Common myeloid progenitor, CD34-positive (primary cell): ENCODE results near the gene CLEC16A.

ENCODE experiments used
- CTCF ChIA-PET: fragments of 350-600 bp; sonication (Branson Sonifier 250); formaldehyde crosslinking; loops from one replicate; lab custom pipeline; 2021; ENCODE audit warnings: antibody characterized with exemption; lab: Charles Lee
- POLR2A ChIA-PET: fragments of 350-600 bp; sonication (Branson Sonifier 250); formaldehyde crosslinking; loops from one replicate; lab custom pipeline; 2021; ENCODE audit warnings: antibody characterized with exemption; lab: Charles Lee
- DNase-seq, 3 donors: peaks; one replicate each; pipeline versions ENCODE4 v3.0.0 to v3.0.0-alpha.2; 2013
- H3K27ac ChIP-seq, 2 experiments: 1 replicate in 1 of 2; 2 replicates in 1 of 2; pipeline ENCODE4 v1.7.0; 2013; ENCODE audit warnings: inconsistent platforms in 2 of 2, low read length in 2 of 2, mild to moderate bottlenecking in 2 of 2, low read depth in 1 of 2, moderate library complexity in 1 of 2; ENCODE audit not compliant: severe bottlenecking in 2 of 2, insufficient read depth in 1 of 2, poor library complexity in 1 of 2
- H3K27me3 ChIP-seq, 5 experiments: replicated peaks in 2 of 5; 1 replicate in 3 of 5; 2 replicates in 2 of 5; pipeline versions ENCODE4 v1.6.1 to v1.7.0; 2013; ENCODE audit warnings: low read length in 4 of 5, mild to moderate bottlenecking in 2 of 5, moderate library complexity in 2 of 5, inconsistent platforms in 1 of 5; ENCODE audit not compliant: insufficient read depth in 5 of 5, control insufficient read depth in 4 of 5
- H3K36me3 ChIP-seq, 4 experiments: 1 replicate in 2 of 4; 2 replicates in 2 of 4; pipeline versions ENCODE4 v1.6.1 to v1.7.0; 2013; ENCODE audit warnings: low read length in 3 of 4, control low read depth in 1 of 4, mild to moderate bottlenecking in 1 of 4; ENCODE audit not compliant: control insufficient read depth in 4 of 4, insufficient read depth in 4 of 4
- H3K4me1 ChIP-seq, 4 experiments: 1 replicate in 3 of 4; 2 replicates in 1 of 4; pipeline versions ENCODE4 v1.6.1 to v1.7.1; 2013; ENCODE audit warnings: low read length in 3 of 4, mild to moderate bottlenecking in 3 of 4, control low read depth in 1 of 4, inconsistent platforms in 1 of 4, moderate library complexity in 1 of 4; ENCODE audit not compliant: control insufficient read depth in 4 of 4, insufficient read depth in 4 of 4; ENCODE audit errors: control extremely low read depth in 1 of 4
- H3K4me3 ChIP-seq, 7 experiments: 1 replicate in 4 of 7; 2 replicates in 3 of 7; pipeline versions ENCODE4 v1.5.1 to v1.7.0; 2013; ENCODE audit warnings: mild to moderate bottlenecking in 7 of 7, low read length in 6 of 7, moderate library complexity in 6 of 7, inconsistent platforms in 2 of 7, low read depth in 2 of 7, control low read depth in 1 of 7; ENCODE audit not compliant: insufficient read depth in 4 of 7, control insufficient read depth in 1 of 7; ENCODE audit errors: extremely low read depth in 1 of 7
- H3K9me3 ChIP-seq, 5 experiments: 1 replicate in 4 of 5; 2 replicates in 1 of 5; pipeline versions ENCODE4 v1.6.1 to v1.7.1; 2013; ENCODE audit warnings: low read length in 4 of 5, mild to moderate bottlenecking in 2 of 5, inconsistent platforms in 1 of 5, low read depth in 1 of 5, moderate library complexity in 1 of 5; ENCODE audit not compliant: control insufficient read depth in 4 of 5, insufficient read depth in 2 of 5; ENCODE audit errors: control extremely low read depth in 1 of 5
- WGBS: methylation state at CpG from one replicate; pipeline ENCODE4 v1.1.5; 2013; ENCODE audit not compliant: insufficient coverage; 5-methylcytosine and 5-hydroxymethylcytosine counted together

Gene CLEC16A

GRCh38 chr16:10906482-10906881, 37.9 kb upstream of the CLEC16A start:
- ChIA-PET CTCF (interaction anchor here (1.4 to 2.7 kb wide), 3 partner anchors 12 to 34 kb away, joined by 3 to 10 read pairs (median 7); no protein-coding TSS in a partner anchor), POLR2A (no interaction called here)
- DNase-seq, result no peak
- Histone ChIP-seq H3K27me3 (no peaks in the 10 kb centered on the region), H3K4me3 (no peak overlapping the region), H3K9me3 (peaks cover 0 to 9% (median 2%) of the 10 kb centered on the region in 5 experiments), H3K4me1 (no peaks in the 10 kb centered on the region), H3K27ac (no peak overlapping the region), H3K36me3 (peaks cover 26 to 99% (median 82%) of the 10 kb centered on the region in 4 experiments)
- 95% methylated on average over 17 of the region's 19 CpGs for WGBS

- POLR2A ChIA-PET, result no interaction called here
- Histone ChIP-seq H3K9me3 (peaks cover 0 to 6% (median 2%) of the 10 kb centered on the region in 5 experiments), H3K4me1 (no peaks in the 10 kb centered on the region), H3K4me3 (no peak overlapping the region), H3K36me3 (peaks cover 23 to 98% (median 81%) of the 10 kb centered on the region in 4 experiments), H3K27me3 (no peaks in the 10 kb centered on the region), H3K27ac (no peak overlapping the region)
- 96% methylated on average over 43 of the region's 46 CpGs for WGBS
- CTCF ChIA-PET, result interaction anchor here (1.4 to 2.7 kb wide), 3 partner anchors 11 to 35 kb away, joined by 3 to 10 read pairs (median 7); no protein-coding TSS in a partner anchor
- DNase-seq, result no peak
These were observed 37.2 kb upstream of the CLEC16A start for GRCh38 chr16:10906914-10907756.

- H3K9me3 ChIP-seq, result peaks cover 0 to 2% (median 0%) of the 10 kb centered on the region in 5 experiments
- peaks cover 19 to 98% (median 80%) of the 10 kb centered on the region in 4 experiments for H3K36me3 ChIP-seq
- H3K4me1 ChIP-seq, result no peaks in the 10 kb centered on the region
- no peak for DNase-seq
- no peaks in the 10 kb centered on the region for H3K27me3 ChIP-seq
- no peak overlapping the region for H3K4me3 ChIP-seq
- ChIA-PET POLR2A (no interaction called here), CTCF (interaction anchor here (2.5 to 2.7 kb wide), 2 partner anchors 11 to 15 kb away, joined by 7 to 10 read pairs; no protein-coding TSS in a partner anchor)
- H3K27ac ChIP-seq, result no peak overlapping the region
- WGBS, result 99% methylated on average over 20 of the region's 21 CpGs
These were observed 36.7 kb upstream of the CLEC16A start for GRCh38 chr16:10907757-10908045.

GRCh38 chr16:10911267-10911666, 33.1 kb upstream of the CLEC16A start:
- Histone ChIP-seq H3K9me3 (no peaks in the 10 kb centered on the region), H3K27ac (peak overlapping the region in 1 of 2 experiments; percentile 49), H3K27me3 (no peaks in the 10 kb centered on the region), H3K36me3 (peaks cover 7 to 94% (median 71%) of the 10 kb centered on the region in 4 experiments), H3K4me3 (no peak overlapping the region), H3K4me1 (no peaks in the 10 kb centered on the region)
- no peak for DNase-seq
- ChIA-PET POLR2A (interaction anchor here (0.6 kb wide), 1 partner anchor 599 kb away, joined by 3 read pairs; no protein-coding TSS in a partner anchor), CTCF (interaction anchor here (0.8 to 4.5 kb wide), 4 partner anchors 12 to 43 kb away, joined by 3 to 33 read pairs (median 6); partner anchors contain the start of gene CIITA)

- WGBS, result 42% methylated on average over 2 of the region's 3 CpGs
- CTCF ChIA-PET, result interaction anchor here (0.7 to 3.6 kb wide), 9 partner anchors 17 to 396 kb away, joined by 3 to 9 read pairs (median 3); no protein-coding TSS in a partner anchor
- H3K9me3 ChIP-seq, result no peaks in the 10 kb centered on the region
- peaks cover 16 to 92% (median 55%) of the 10 kb centered on the region in 4 experiments for H3K36me3 ChIP-seq
- H3K4me1 ChIP-seq, result peaks cover 0 to 6% (median 0%) of the 10 kb centered on the region in 4 experiments
- POLR2A ChIA-PET, result no interaction called here
- no peak overlapping the region for H3K27ac ChIP-seq
- no peaks in the 10 kb centered on the region for H3K27me3 ChIP-seq
- no peak for DNase-seq
- H3K4me3 ChIP-seq, result no peak overlapping the region
These were observed 27.8 kb upstream of the CLEC16A start for GRCh38 chr16:10916534-10916933.

GRCh38 chr16:10918294-10919002, 25.9 kb upstream of the CLEC16A start:
- WGBS, result 64% methylated on average over 20 of the region's 21 CpGs
- ChIA-PET POLR2A (interaction anchor here (0.6 kb wide), 1 partner anchor 40 kb away, joined by 3 read pairs; no protein-coding TSS in a partner anchor), CTCF (interaction anchor here (0.6 to 3.6 kb wide), 31 partner anchors 8 to 414 kb away, joined by 3 to 17 read pairs (median 6); partner anchors contain the start of gene NUBP1)
- DNase-seq, result peak; percentile 91 to 95 (median 91)
- Histone ChIP-seq H3K27me3 (no peaks in the 10 kb centered on the region), H3K9me3 (no peaks in the 10 kb centered on the region), H3K27ac (no peak overlapping the region), H3K36me3 (peaks cover 17 to 97% (median 56%) of the 10 kb centered on the region in 4 experiments), H3K4me1 (peaks cover 0 to 6% (median 0%) of the 10 kb centered on the region in 4 experiments), H3K4me3 (no peak overlapping the region)
